SK-N-SH (cell line): ENCODE measurements around the gene CAMK2B. TPM values are rescaled to one million over a fixed set of nuclear protein-coding genes. Genes with fewer than 3 reads are reported as not detected.

Experiments used
- CTCF ChIA-PET: fragments of 300-600, 350-600 bp; formaldehyde crosslinking; extraction: SDS; loops from one replicate; lab custom pipeline; 2021; lab: Yijun Ruan, JAX
- POLR2A ChIA-PET: fragments of 350-600 bp; sonication (Branson Sonifier 250); formaldehyde crosslinking; extraction: SDS; loops from one replicate; lab custom pipeline; 2020; ENCODE audit warnings: antibody characterized with exemption, inconsistent platforms; lab: Yijun Ruan, JAX
- DNase-seq: peaks from one replicate; pipeline ENCODE4 v3.0.0; 2012
- H2AFZ ChIP-seq: fragments of 200-600 bp; sonication (generic); 2 replicates; pipeline ENCODE4 v1.8.1; 2016; ENCODE audit warnings: antibody characterized with exemption, mild to moderate bottlenecking, low read depth
- H3F3A ChIP-seq: fragments of 200-600 bp; sonication (generic); replicated peaks from 2 replicates; pipeline ENCODE3; 2016; ENCODE audit warnings: antibody characterized with exemption, mild to moderate bottlenecking; ENCODE audit not compliant: insufficient read depth
- H3K27ac ChIP-seq, 2 experiments: fragments of 200-500 bp in 1 of 2; fragments of 200-600 bp in 1 of 2; sonication (Bioruptor generic) in 1 of 2; sonication (generic), shearing (Covaris generic) in 1 of 2; 2 replicates each; pipeline versions ENCODE4 v1.5.1 to v1.6.1; 2014 to 2016; ENCODE audit warnings: low read depth in 2 of 2, inconsistent platforms in 1 of 2, low read length in 1 of 2, mild to moderate bottlenecking in 1 of 2, mixed read lengths in 1 of 2
- H3K27me3 ChIP-seq: fragments of 200-600 bp; sonication (generic), shearing (Covaris generic); 2 replicates; pipeline ENCODE4 v1.6.1; 2016; ENCODE audit warnings: mixed run types; ENCODE audit not compliant: insufficient read depth
- H3K36me3 ChIP-seq, 2 experiments: fragments of 200-500 bp in 1 of 2; fragments of 200-600 bp in 1 of 2; sonication (Bioruptor generic) in 1 of 2; sonication (generic) in 1 of 2; replicated peaks in 1 of 2; 2 replicates each; pipeline versions ENCODE3 to v1.5.1; 2014 to 2016; ENCODE audit warnings: low read length in 1 of 2, mild to moderate bottlenecking in 1 of 2; ENCODE audit not compliant: insufficient read depth in 2 of 2, control insufficient read depth in 1 of 2
- H3K4me1 ChIP-seq, 2 experiments: fragments of 200-500 bp in 1 of 2; fragments of 200-600 bp in 1 of 2; sonication (Bioruptor generic) in 1 of 2; sonication (generic), shearing (Covaris generic) in 1 of 2; 2 replicates each; pipeline versions ENCODE4 v1.5.1 to v1.6.1; 2014 to 2016; ENCODE audit warnings: low read depth in 1 of 2, low read length in 1 of 2, mixed run types in 1 of 2; ENCODE audit not compliant: insufficient read depth in 2 of 2, control insufficient read depth in 1 of 2
- H3K4me2 ChIP-seq: fragments of 200-600 bp; sonication (generic), shearing (Covaris generic); 2 replicates; pipeline ENCODE4 v1.6.1; 2017; ENCODE audit warnings: mixed run types
- H3K4me3 ChIP-seq, 2 experiments: fragments of 200-500 bp in 1 of 2; fragments of 200-600 bp in 1 of 2; sonication (Bioruptor generic) in 1 of 2; sonication (generic), shearing (Covaris generic) in 1 of 2; 2 replicates each; pipeline versions ENCODE4 v1.5.1 to v1.8.1; 2014 to 2016; ENCODE audit warnings: low read depth in 2 of 2, inconsistent platforms in 1 of 2, low read length in 1 of 2, mild to moderate bottlenecking in 1 of 2, mixed read lengths in 1 of 2, moderate library complexity in 1 of 2
- H3K79me2 ChIP-seq: fragments of 200-600 bp; sonication (generic); 2 replicates; pipeline ENCODE4 v1.8.1; 2017; ENCODE audit warnings: mild to moderate bottlenecking; ENCODE audit not compliant: insufficient read depth
- H3K9ac ChIP-seq: fragments of 200-600 bp; sonication (generic); 2 replicates; pipeline ENCODE4 v1.6.1; 2017; ENCODE audit warnings: mixed run types
- H3K9me2 ChIP-seq: fragments of 200-600 bp; sonication (generic); 2 replicates; pipeline ENCODE4 v1.6.1; 2017; ENCODE audit warnings: mixed run types
- H3K9me3 ChIP-seq: fragments of 200-600 bp; sonication (generic); 2 replicates; pipeline ENCODE4 v1.6.1; 2017; ENCODE audit warnings: mixed run types, mild to moderate bottlenecking, moderate library complexity
- H4K20me1 ChIP-seq: fragments of 200-600 bp; sonication (generic); 2 replicates; pipeline ENCODE4 v1.6.1; 2017; ENCODE audit warnings: mild to moderate bottlenecking, mixed run types; ENCODE audit not compliant: insufficient read depth
- ELF1 ChIP-seq: IDR thresholded peaks from 2 replicates; pipeline ENCODE4 v1.4.0; 2012
- EZH2phosphoT487 ChIP-seq: fragments of 200-600 bp; sonication (generic); IDR thresholded peaks from 2 replicates; pipeline ENCODE4 v1.6.1; 2017; ENCODE audit warnings: low read depth, mixed run types, mild to moderate bottlenecking, antibody characterized with exemption, moderate library complexity, borderline replicate concordance
- MEF2A ChIP-seq: IDR thresholded peaks from 2 replicates; pipeline ENCODE4 v1.4.0; 2012; ENCODE audit warnings: low read depth, borderline replicate concordance
- RAD21 ChIP-seq: IDR thresholded peaks from 2 replicates; pipeline ENCODE4 v1.6.1; 2012; ENCODE audit warnings: mild to moderate bottlenecking, low read length
- REST ChIP-seq: IDR thresholded peaks from 2 replicates; pipeline ENCODE4 v1.6.1; 2012; ENCODE audit warnings: mild to moderate bottlenecking, low read depth, low read length, moderate library complexity
- RFX5 ChIP-seq: IDR thresholded peaks from 2 replicates; pipeline ENCODE4 v1.6.1; 2012; ENCODE audit warnings: mild to moderate bottlenecking, improper control_type of control experiment, low read length
- RXRA ChIP-seq: IDR thresholded peaks from 2 replicates; pipeline ENCODE4 v1.4.0; 2012; ENCODE audit warnings: low read depth, mild to moderate bottlenecking, borderline replicate concordance
- SMC3 ChIP-seq: IDR thresholded peaks from 2 replicates; pipeline ENCODE4 v1.6.1; 2012; ENCODE audit warnings: low read depth, low read length, improper control_type of control experiment
- TCF12 ChIP-seq: IDR thresholded peaks from 2 replicates; pipeline ENCODE4 v1.4.0; 2012
- TEAD4 ChIP-seq: IDR thresholded peaks from 2 replicates; pipeline ENCODE4 v1.4.0; 2012; ENCODE audit warnings: mild to moderate bottlenecking, borderline replicate concordance; ENCODE audit not compliant: insufficient read depth
- USF2 ChIP-seq: fragments of 150-350 bp; IDR thresholded peaks from 2 replicates; pipeline ENCODE4 v1.6.1; 2017; ENCODE audit warnings: antibody characterized with exemption, low read length, low read depth, borderline replicate concordance
- YY1 ChIP-seq: IDR thresholded peaks from 2 replicates; pipeline ENCODE4 v1.4.0; 2012; ENCODE audit warnings: low read depth, mild to moderate bottlenecking
- ZBTB33 ChIP-seq: IDR thresholded peaks from 2 replicates; pipeline ENCODE4 v1.4.0; 2012; ENCODE audit warnings: low read depth, borderline replicate concordance
- WGBS: methylation state at CpG from one replicate; pipeline ENCODE4 v1.1.6; 2017; ENCODE audit warnings: low lambda C conversion rate; 5-methylcytosine and 5-hydroxymethylcytosine counted together
- polyA plus RNA-seq, 3 experiments: library from polyadenylated mRNA; depleted of rRNA; stranded (reverse); fragments of >200 nt; gene quantifications; 2 replicates each; pipeline ENCODE4 v1.2.3, GENCODE V29; 2012

The CAMK2B gene
- polyA plus RNA-seq, 1 of the 3 experiments (the other 2 are of a cell fraction): 0.20 TPM

GRCh38 chr7:44323381-44324203 is 1.8 kb downstream of the CAMK2B start:
- Histone ChIP-seq H3K9me3 (no peaks in the 10 kb centered on the region), H3K9ac (no peak overlapping the region), H3K9me2 (no peaks in the 10 kb centered on the region), H2AFZ (no peak overlapping the region), H3K27ac (no peak overlapping the region), H3K4me2 (no peak overlapping the region), H3K79me2 (no peaks in the 10 kb centered on the region), H3K36me3 (no peaks in the 10 kb centered on the region), H3F3A (no peaks in the 10 kb centered on the region), H4K20me1 (no peaks in the 10 kb centered on the region), H3K4me1 (peaks cover 0 to 36% of the 10 kb centered on the region in 2 experiments; a peak in 2 of 4 replicates), H3K4me3 (no peak overlapping the region), H3K27me3 (peaks cover 38% of the 10 kb centered on the region)
- TF ChIP-seq REST (no peak), ZBTB33 (no peak), EZH2phosphoT487 (no peak), USF2 (no peak), MEF2A (no peak), SMC3 (no peak), TEAD4 (no peak), ELF1 (no peak), YY1 (no peak), TCF12 (no peak), RXRA (no peak), RFX5 (no peak), RAD21 (no peak)
- POLR2A ChIA-PET: no interaction called here
- CTCF ChIA-PET: interaction anchor here (0.6 to 1.6 kb wide), 6 partner anchors 14 to 418 kb away, joined by 3 to 10 read pairs (median 3); no protein-coding TSS in a partner anchor
- 87% methylated on average over 15 of the region's 17 CpGs for WGBS
- DNase-seq: peak; percentile 42
